Activated T-helper 2 cell treated with anti-CD3 and anti-CD28 coated beads, Interferon-gamma antibody, Interleukin-2, Interleukin-4, amounts not matched to agents 10 μg/mL and 5 μg/mL and 100 μg/mL, durations not matched to agents 14 hours and 24 hours and 36 hours (primary cell): Measurements from ENCODE around the gene BAMBI. TPM values are rescaled to one million over a fixed set of nuclear protein-coding genes. Genes with fewer than 3 reads are reported as not detected.

Experiments used
- DNase-seq: peaks from one replicate; pipeline ENCODE4 v3.0.0; 2021; ENCODE audit warnings: low spot score
- H3K27ac Mint-ChIP-seq: one replicate; pipeline ENCODE4 v1.8.0; 2021; ENCODE audit warnings: mixed read lengths
- H3K27me3 Mint-ChIP-seq: one replicate; pipeline ENCODE4 v1.8.0; 2021; ENCODE audit warnings: low read depth, mixed read lengths
- H3K36me3 Mint-ChIP-seq: one replicate; pipeline ENCODE4 v1.8.0; 2021; ENCODE audit warnings: low read depth, mixed read lengths
- H3K4me1 Mint-ChIP-seq: one replicate; pipeline ENCODE4 v1.8.0; 2021; ENCODE audit warnings: low read depth, mixed read lengths
- H3K4me3 Mint-ChIP-seq: one replicate; pipeline ENCODE4 v1.8.0; 2021; ENCODE audit warnings: low read depth, mild to moderate bottlenecking, moderate library complexity, mixed read lengths
- H3K9me3 Mint-ChIP-seq: one replicate; pipeline ENCODE4 v1.8.0; 2021; ENCODE audit warnings: mixed read lengths
- intact Hi-C: fragments of 100-400 bp; cut with micrococcal nuclease; formaldehyde crosslinking; loops from one replicate; pipeline ENCODE4 v1.15.1; 2023
- total RNA-seq: library from RNA; stranded (reverse); gene quantifications from 2 replicates; pipeline ENCODE4 v1.2.3, GENCODE V29; 2022

Gene BAMBI
- total RNA-seq, 1 donor from 2014 or later: 0.16 TPM

DNA sequence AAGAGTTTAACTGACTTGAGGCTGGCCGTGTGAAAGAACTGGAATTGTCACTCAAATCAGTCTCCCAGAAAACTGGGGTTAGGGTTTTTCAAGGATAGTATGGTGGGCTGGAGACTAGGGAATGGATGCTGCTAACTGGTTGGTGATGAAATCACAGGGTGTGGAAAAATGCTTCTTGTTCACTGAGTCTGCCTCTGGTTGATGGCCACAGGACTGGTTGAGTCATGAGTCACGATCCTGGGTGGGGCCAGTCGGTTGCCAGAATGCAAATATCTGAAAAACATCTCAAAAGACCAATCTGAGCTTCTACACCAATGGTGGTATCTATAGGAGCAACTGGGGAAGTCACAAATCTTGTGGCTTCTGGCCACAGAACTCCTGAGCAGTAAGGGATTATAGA lies 16.3 kb upstream of the BAMBI start:
- H3K27ac Mint-ChIP-seq: no peak overlapping the region
- H3K4me3 Mint-ChIP-seq: no peak overlapping the region
- DNase-seq: no peak
- H3K36me3 Mint-ChIP-seq: no peaks in the 10 kb centered on the region
- H3K9me3 Mint-ChIP-seq: no peaks in the 10 kb centered on the region
- intact Hi-C loops: loop anchor here (5.0 kb wide), 1 partner anchor 641 kb away; no protein-coding TSS in a partner anchor
- H3K27me3 Mint-ChIP-seq: peaks cover 22% of the 10 kb centered on the region
- H3K4me1 Mint-ChIP-seq: no peaks in the 10 kb centered on the region

DNA sequence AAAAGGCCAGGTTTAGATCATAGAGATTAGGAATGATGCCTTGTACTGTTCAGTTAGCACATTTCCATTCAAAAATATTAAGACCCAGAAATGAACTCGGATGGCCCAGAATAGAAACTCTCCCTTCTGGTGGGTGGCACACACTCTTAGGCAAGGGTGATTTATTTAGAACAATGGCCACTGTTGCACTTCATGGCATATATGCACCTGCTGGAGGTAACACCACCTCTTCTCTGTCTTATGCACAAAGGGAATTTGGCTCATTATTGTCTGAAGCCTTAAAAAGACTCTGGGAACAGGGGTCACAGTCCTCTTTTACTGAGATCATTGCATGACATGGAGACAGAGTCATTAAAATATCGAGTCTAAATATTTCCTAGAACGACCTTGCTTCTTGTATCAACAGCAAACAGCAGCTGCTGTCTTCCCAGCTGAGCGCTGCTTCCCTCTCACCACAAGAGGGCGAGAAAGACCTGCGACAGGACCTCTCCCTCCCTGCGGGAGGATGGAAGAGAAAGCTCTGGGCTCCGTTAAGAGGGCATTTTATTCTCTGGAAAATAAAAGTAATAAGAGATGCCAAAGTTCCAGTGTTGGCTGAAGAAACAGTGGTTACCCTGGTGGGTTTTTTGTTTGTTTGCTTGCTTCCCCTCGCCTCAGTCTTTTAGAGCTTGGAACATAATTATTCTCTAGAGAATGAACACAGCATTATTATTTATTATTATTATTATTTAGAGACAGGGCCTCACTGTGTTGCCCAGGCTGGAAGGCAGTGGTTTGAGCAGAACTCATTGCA lies 13.5 kb upstream of the BAMBI start:
- peaks cover 7% of the 10 kb centered on the region for H3K4me1 Mint-ChIP-seq
- no peak overlapping the region for H3K4me3 Mint-ChIP-seq
- peak; percentile 46 for DNase-seq
- no peak overlapping the region for H3K27ac Mint-ChIP-seq
- intact Hi-C loops: loop anchor here (1.0 to 5.0 kb wide), 2 partner anchors 328 to 639 kb away; no protein-coding TSS in a partner anchor
- H3K36me3 Mint-ChIP-seq: no peaks in the 10 kb centered on the region
- no peaks in the 10 kb centered on the region for H3K9me3 Mint-ChIP-seq
- peaks cover 47% of the 10 kb centered on the region for H3K27me3 Mint-ChIP-seq

DNA sequence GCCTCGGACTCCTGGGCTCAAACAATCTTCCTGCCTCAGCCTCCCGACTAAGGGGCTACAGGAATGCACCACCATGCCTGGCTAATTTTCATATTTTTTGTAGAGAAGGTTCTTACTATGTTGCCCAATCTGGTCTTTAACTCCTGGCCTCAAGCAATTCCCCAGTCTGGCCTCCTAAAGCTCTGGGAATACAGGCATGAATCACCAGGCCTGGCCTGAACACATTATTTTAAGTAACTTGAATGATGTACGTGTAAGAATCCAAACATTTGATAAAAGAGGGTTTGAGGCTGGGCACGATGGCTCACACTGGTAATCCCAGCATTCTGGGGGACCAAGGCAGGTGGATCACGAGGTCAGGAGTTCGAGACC lies 13.0 kb upstream of the BAMBI start:
- Mint-ChIP-seq H3K4me3 (no peak overlapping the region), H3K27me3 (peaks cover 52% of the 10 kb centered on the region), H3K36me3 (no peaks in the 10 kb centered on the region), H3K27ac (no peak overlapping the region), H3K4me1 (peaks cover 10% of the 10 kb centered on the region), H3K9me3 (no peaks in the 10 kb centered on the region)
- DNase-seq: no peak
- intact Hi-C loops: loop anchor here (5.0 kb wide), 1 partner anchor 638 kb away; no protein-coding TSS in a partner anchor

DNA sequence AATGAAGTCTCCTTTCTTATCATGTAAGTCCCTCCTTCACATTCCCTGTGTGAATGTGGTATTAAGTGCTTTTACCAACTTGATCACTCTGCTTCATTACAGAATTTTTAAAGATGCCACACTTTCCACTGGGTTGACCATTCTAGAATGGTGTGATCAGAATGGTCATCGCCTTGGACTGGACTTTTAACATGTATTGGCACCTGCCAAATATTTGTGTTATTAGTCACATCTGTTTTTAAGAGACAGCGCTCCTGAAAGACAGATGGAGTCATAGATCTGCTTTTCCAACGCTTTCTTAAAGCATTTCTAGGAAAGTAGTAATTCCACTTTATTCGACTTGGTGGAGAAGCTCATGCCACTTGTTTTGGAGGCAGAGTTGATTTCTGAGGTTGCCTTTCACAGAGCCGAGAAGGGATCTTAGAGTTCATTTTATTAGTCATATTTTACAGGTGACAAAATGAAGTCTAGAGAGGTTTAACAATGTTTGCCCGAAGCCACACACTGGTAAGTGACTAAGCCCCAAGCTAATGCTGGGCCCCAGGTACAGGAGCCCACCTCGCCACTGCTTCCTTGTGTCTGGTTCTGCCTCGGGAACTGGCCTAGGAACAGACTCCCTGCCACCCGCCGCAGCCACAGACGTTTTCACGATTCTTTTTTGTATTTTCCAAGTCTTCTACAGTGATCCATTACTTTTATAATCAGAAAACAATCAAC lies 10.4 kb upstream of the BAMBI start:
- Mint-ChIP-seq H3K27ac (no peak overlapping the region), H3K4me1 (peaks cover 10% of the 10 kb centered on the region), H3K4me3 (no peak overlapping the region), H3K9me3 (no peaks in the 10 kb centered on the region), H3K27me3 (peaks cover 67% of the 10 kb centered on the region), H3K36me3 (no peaks in the 10 kb centered on the region)
- no peak for DNase-seq
- intact Hi-C loops: no loop called here

DNA sequence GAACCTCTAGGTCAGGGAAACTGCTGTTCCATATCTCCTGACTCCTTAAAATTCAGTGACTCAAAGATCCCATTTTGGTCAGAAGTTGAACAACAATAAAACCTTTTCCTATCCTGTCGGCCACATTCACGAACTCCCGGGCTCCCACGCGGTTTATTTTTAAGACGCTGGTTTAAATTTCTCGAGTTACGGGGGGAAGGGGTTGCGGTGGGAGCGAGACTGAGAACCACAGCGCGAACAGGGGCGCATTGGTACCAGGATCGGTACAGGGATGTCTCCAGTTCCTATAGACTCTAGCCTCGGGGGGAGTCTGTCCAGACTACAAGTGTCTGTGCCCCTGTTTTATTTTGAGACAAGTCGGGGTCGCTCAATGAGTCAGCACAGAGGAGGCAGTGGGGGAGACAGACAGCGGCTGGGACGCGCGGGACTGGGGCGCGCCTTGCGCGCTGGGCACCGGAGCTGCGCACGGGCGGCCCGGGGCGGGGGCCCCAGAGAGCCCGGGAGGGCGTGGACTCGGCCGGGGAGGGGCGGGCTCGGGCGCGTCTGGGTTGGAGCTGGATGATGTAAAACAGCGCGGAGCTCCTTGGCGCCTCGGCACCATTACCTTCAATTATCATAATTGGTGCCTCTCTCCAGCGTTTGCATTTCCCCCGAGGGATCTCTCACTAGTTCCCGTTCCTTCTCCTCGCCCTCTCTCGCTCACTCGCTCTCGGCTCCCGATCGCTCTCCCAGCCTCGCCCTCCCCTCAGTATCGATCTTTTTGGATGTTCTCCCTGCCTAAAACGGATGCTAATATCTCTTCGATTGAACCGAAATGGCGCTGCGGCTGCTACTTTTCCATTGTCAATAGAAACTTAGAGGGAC lies 8.7 kb upstream of the BAMBI start:
- peak overlapping the region; percentile 71 for H3K4me3 Mint-ChIP-seq
- no peak overlapping the region for H3K27ac Mint-ChIP-seq
- peaks cover 10% of the 10 kb centered on the region for H3K4me1 Mint-ChIP-seq
- peak; percentile 57 for DNase-seq
- no peaks in the 10 kb centered on the region for H3K36me3 Mint-ChIP-seq
- H3K9me3 Mint-ChIP-seq: no peaks in the 10 kb centered on the region
- intact Hi-C loops: loop anchor here (1.0 kb wide), 1 partner anchor 8 kb away; no protein-coding TSS in a partner anchor
- peaks cover 66% of the 10 kb centered on the region for H3K27me3 Mint-ChIP-seq

DNA sequence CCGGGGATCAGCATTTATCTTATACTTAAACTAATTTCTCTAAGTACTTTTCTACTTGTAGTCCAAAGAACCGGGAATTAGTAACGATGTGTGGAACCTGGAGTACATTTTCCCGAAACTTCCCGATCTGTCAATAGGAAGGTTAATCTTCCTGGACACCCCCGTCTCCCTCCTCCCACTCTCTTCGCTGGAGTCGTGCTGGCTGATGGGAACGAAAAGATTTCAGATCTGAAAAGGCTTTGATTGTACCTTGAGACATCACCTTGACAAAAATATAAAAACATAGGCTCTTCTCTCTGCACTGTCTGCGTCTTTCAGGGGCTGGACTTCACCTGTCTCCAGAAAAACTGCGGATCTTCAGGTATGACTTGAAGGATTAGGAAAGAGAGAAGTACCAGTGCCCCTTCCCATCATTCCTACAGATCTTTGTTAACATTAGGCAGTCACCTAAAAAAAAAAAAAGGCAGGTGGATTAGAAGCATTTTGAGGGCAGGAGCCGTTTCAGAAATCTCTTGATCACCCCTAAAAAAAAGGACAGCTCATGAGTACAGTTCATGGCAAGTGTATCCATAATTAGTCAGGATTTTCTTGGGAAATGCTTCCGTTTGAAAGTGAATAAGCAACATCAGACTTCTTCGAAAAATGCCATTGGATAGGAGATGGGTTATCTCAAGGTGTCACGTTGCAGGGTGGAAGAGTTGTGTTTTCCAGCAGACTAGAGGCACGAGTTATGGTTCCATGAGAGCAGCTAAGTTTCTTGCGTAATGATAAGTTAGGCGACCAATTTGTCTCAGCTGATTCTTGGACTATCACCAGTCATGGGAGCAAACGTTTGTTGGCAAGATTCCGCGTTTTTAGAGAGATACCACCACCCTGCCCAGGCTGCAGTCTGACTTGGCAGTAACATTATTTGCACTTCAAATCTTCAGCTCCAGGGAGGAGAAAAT lies 7.8 kb upstream of the BAMBI start:
- intact Hi-C loops: loop anchor here (10.0 kb wide), 1 partner anchor 925 kb away; the partner anchor contains the start of gene MKX
- no peaks in the 10 kb centered on the region for H3K36me3 Mint-ChIP-seq
- DNase-seq: no peak
- H3K27ac Mint-ChIP-seq: no peak overlapping the region
- peaks cover 70% of the 10 kb centered on the region for H3K27me3 Mint-ChIP-seq
- H3K4me1 Mint-ChIP-seq: peaks cover 10% of the 10 kb centered on the region
- H3K4me3 Mint-ChIP-seq: peak overlapping the region; percentile 71
- no peaks in the 10 kb centered on the region for H3K9me3 Mint-ChIP-seq

DNA sequence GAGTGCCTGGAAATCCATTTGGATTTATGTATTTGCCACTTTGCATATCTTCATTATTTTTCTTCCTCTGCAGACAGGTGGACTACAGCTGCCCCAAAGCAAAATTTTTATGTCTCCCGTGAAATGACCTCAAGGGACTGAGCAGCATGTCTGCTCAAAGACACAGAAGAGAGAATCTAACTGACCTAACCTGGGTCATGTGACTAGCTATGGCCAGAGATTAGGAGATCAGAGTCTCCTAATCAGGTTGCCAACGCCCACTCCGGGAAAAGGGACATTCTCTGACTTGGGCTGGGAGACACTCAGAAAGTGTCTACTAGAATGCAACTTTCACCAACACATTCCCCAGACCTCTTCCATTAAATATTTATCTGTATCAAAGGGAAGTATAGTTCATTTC lies 2.5 kb upstream of the BAMBI start:
- H3K4me3 Mint-ChIP-seq: no peak overlapping the region
- DNase-seq: no peak
- peaks cover 18% of the 10 kb centered on the region for H3K4me1 Mint-ChIP-seq
- H3K36me3 Mint-ChIP-seq: no peaks in the 10 kb centered on the region
- peaks cover 63% of the 10 kb centered on the region for H3K27me3 Mint-ChIP-seq
- H3K9me3 Mint-ChIP-seq: no peaks in the 10 kb centered on the region
- no peak overlapping the region for H3K27ac Mint-ChIP-seq
- intact Hi-C loops: loop anchor here (5.0 to 10.0 kb wide), 4 partner anchors 142 to 1432 kb away; partner anchors contain the start of genes ACBD5, MKX and WAC

DNA sequence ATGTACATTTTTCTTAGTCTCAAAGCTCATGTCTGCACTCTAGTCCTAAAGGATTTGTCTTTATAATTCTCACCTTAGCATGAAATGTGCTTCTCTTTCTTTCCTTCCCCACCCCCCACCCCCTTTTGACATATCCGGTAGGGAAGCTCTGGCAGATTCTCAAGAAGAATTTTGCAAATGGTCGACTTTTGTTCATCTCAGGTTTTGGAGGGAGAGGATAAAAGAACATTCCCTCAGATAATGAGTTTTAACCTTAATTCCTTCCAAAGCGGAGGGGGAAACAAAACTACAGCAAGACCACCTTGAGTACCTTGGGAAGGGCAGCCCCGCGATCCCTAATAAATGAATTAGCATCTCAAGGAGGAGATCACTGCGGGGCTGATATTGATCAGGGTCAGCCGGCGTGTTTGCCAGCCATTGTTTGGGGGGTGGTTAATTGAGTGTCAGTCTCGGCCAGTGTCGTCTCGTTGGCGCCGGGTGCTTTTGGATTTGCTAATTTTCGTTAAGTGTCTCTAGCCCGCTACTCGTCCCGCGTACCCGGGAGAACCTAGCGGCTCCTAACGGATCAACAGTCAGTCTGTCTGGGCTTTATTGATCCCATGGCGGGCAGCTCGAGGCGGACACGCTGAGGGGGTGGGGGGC lies 874 bp upstream of the BAMBI start:
- no peaks in the 10 kb centered on the region for H3K36me3 Mint-ChIP-seq
- H3K27me3 Mint-ChIP-seq: peaks cover 71% of the 10 kb centered on the region
- no peaks in the 10 kb centered on the region for H3K9me3 Mint-ChIP-seq
- no peak for DNase-seq
- H3K4me3 Mint-ChIP-seq: peak overlapping the region; percentile 69
- peaks cover 26% of the 10 kb centered on the region for H3K4me1 Mint-ChIP-seq
- no peak overlapping the region for H3K27ac Mint-ChIP-seq
- intact Hi-C loops: loop anchor here (1.0 to 10.0 kb wide), 5 partner anchors 8 to 1434 kb away; partner anchors contain the start of genes ACBD5, MKX and WAC

DNA sequence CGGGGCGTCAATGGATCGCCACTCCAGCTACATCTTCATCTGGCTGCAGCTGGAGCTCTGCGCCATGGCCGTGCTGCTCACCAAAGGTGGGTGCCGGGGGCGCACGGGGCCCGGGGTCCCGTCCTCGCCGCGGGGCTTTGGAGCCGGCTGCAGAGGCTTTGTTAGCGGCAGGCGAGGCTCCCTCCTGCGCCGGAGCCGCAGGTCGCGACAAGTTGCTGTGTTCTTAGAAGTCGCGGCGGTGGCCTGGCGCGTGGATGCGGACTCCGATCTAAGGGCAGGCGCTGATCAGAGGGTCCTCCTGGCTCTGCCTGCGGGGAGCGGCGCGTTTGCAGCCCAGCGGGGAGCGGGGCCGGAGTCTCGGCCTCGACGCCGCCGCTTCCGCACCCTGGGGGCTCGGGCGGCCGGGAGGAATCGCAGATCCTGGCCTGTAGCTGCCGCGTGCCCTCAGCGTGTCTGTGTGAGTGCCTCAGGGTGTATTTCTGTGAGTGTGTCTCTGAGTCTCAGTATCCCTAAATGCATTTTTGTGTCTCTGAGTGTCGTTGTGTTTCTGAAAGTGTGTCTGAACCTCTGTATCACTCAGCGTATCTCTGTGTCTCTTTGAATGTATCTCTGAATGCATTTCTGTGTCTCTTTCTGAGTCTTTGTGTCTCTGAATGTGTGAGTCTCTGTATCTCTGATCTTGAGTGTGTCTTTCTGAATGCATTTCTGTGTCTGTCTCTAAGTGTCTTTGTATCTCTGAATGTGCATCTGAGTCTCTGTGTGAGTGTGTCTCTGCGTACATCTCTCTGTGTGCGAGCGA lies 766 bp downstream of the BAMBI start:
- intact Hi-C loops: loop anchor here (5.0 to 10.0 kb wide), 4 partner anchors 146 to 1436 kb away; partner anchors contain the start of genes ACBD5, MKX and WAC

DNA sequence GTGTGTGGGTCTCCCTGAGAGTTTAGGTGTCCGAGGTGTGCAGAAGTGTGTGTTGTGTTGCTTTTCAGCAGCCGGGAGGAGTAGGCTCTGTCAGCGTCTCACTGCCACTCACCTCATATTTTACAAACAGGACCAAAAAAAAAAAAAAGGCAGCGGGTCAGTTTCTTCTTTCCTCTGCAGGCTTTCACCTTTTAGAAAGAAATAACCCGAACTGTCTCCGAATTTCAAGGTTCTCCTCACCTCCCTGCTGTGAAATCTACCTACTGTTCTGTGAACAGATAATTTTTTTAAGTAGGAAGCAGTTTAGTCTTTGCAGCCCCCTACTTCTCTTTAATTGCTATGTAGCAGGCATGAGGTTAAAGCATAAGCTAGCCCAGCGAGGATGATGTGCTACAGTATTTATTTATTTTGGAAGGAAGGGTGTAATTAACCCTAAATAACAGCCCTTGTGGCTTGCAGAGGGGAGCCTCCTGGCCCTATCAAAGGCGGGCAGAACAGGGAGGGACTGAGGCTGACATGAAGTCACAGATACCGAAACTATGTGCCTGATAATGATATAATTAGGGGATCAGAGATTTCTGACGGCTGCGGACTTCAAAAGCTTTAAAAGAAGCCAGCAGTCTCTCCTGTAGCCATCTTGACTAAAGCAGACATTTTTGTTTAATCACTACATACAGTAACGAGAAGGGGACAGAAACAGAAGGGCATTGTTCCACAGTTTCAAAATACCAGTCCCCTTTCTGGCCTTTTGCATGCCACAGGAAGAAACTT lies 1.6 kb downstream of the BAMBI start:
- peaks cover 70% of the 10 kb centered on the region for H3K27me3 Mint-ChIP-seq
- no peaks in the 10 kb centered on the region for H3K9me3 Mint-ChIP-seq
- H3K27ac Mint-ChIP-seq: no peak overlapping the region
- intact Hi-C loops: loop anchor here (5.0 to 10.0 kb wide), 4 partner anchors 147 to 1437 kb away; partner anchors contain the start of genes ACBD5, MKX and WAC
- H3K4me3 Mint-ChIP-seq: peak overlapping the region; percentile 74
- peaks cover 26% of the 10 kb centered on the region for H3K4me1 Mint-ChIP-seq
- no peak for DNase-seq
- H3K36me3 Mint-ChIP-seq: no peaks in the 10 kb centered on the region

More for the DNA sequence above, 766 bp downstream of the BAMBI start:
- no peak overlapping the region for H3K27ac Mint-ChIP-seq
- no peaks in the 10 kb centered on the region for H3K36me3 Mint-ChIP-seq
- peaks cover 26% of the 10 kb centered on the region for H3K4me1 Mint-ChIP-seq
- peak overlapping the region; percentile 74 for H3K4me3 Mint-ChIP-seq
- DNase-seq: peak; percentile 10
- no peaks in the 10 kb centered on the region for H3K9me3 Mint-ChIP-seq
- H3K27me3 Mint-ChIP-seq: peaks cover 74% of the 10 kb centered on the region
